HTR-8/SVneo (cell line): ENCODE measurements around the gene IGSF21.

Experiments
- DNase-seq: peaks from one replicate; pipeline ENCODE4 v3.0.0; 2011; ENCODE audit warnings: low spot score, mixed read lengths; ENCODE audit not compliant: insufficient read length
- FAIRE-seq: peaks from 2 replicates; lab custom pipeline; 2011; peaks lifted over from hg19 to GRCh38; lab: Jason Lieb, UNC

The IGSF21 gene

DNA sequence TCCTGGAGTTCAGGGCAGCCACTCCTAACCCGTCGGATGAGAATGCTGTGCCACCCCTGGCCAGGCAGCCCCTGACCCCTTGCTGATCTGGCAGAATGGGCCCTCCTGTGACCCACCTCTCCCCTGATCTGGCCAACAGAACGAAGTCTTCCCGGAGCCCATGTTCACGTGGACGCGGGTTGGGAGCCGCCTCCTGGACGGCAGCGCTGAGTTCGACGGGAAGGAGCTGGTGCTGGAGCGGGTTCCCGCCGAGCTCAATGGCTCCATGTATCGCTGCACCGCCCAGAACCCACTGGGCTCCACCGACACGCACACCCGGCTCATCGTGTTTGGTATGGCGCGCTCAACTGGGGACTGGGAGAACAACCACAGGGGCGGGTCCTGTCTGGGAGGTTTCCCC is 269.1 kb downstream of the IGSF21 start:
- FAIRE-seq (no peak), DNase-seq (no peak)

DNA sequence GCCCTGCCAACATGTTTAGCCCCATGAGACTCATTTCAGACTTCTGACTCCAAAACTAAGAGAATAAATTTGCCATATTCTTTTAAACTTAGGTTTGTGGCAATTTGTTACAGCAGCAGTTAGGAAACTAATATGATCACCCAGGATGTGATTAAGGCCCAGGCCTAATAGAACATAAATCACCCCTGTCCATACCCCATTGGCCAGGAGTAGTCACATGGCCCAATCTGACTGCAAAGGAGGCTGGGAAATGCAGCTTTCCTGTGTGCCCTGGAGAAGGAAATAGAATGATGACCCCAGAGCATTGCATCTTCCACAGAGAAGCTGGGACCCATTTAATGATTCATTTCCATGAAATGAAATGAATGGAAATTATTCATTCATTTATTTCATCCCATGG is 272.7 kb downstream of the IGSF21 start:
- FAIRE-seq (no peak), DNase-seq (no peak)

DNA sequence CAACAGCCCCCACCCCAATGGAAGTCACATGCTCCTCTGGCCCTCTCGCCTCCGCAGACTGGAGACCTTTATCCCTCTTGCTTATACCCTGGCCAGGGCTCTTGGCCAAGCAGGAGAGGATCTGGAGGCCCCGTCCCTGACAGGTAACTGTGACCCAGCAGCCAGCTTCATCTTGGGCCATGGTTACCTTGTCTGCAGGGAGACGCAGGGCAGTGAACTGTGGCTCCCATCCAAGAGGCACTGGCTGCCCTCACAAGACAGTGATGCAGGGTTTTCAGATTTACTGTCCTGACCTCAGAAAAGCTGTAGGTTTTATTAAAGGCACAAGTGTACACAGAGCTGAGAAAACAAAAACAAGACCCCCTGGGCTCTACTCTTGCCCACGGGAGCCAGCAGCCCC is 276.5 kb downstream of the IGSF21 start:
- DNase-seq (no peak), FAIRE-seq (no peak)

DNA sequence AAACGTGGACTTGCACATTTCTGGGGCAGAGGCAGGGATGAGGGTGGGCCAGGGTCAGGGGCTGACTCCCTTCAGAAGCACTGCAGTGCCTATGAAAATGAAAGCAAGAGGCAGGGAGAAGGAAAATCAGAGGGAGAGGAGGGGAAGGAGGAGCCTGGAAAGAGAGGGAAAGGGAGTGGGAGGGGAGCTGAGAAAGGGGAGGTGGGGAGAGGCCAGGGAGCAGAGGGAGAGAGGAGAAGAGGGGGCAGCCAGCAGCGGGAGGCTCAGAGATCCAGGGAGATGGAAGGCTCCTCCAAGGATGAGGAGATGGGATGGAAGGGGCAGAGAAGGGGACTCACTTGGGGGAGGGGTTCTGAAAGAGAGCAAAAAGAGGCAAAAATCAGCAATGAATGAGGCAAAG is 276.9 kb downstream of the IGSF21 start:
- DNase-seq: no peak
- FAIRE-seq: no peak

DNA sequence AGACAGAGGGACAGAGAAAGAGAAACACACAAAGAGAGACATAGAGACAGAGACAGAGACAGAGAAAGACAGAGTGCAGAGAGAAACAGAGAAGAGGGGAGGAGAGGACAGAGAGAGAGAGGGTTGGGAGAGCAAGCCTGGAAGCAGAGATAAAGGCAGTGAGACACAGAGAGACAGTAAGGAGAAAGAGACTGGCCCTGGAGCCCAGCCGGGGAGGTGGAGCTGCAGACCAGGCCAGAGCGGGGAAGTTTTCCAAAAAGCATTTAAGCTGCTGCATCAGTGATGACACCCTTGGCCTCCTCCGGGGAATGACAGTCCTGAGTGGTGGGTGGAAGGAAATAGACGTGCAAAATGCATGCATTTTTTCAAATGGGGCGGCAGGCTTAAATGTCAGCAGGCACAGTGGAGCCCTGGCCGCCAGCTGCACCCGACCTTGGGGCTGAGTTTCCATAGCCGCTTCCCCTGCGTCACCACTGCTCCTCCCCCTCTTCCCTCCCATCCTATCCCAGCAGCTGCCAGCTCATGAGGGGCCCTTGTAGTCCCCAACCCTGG is 277.7 kb downstream of the IGSF21 start:
- no peak for DNase-seq
- FAIRE-seq: no peak

DNA sequence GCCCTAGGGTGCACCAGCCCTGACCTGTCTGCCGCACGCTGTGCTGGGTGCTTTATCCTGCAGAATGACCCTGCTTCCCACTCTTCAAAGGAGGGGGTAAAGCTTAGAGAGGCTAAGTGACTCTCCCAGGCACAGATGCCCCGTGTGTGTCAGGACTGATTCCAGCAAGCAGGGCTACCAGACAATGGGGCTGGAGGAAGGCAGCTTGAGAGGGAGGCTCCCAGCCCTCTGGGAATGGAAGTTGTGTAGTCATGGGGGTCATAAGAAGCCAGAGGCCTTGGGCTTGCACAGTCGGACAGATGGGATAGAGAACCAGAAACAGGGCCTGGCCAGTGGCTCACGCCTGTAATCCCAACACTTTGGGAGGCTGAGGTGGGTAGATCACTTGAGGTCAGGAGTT is 279.0 kb downstream of the IGSF21 start:
- FAIRE-seq (no peak), DNase-seq (no peak)

DNA sequence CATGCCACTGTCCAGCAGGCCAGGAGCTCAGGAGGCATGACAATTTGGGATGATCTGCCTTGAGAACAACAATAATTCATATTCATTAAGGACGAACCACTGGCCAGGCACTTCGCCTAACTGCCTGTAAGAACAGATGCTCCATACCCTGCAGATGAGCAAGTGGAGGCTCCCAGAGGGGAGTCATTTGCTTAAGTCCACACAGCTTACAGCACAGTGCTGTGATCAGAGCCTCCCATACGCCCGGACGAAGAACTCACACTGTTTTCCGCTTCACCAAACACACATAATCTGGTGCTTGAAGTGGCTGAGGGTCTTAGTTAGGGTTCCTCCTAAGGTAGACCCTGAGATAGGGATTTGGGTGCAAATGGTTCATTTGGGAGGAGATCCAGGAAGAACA is 279.7 kb downstream of the IGSF21 start:
- no peak for DNase-seq
- FAIRE-seq: no peak

DNA sequence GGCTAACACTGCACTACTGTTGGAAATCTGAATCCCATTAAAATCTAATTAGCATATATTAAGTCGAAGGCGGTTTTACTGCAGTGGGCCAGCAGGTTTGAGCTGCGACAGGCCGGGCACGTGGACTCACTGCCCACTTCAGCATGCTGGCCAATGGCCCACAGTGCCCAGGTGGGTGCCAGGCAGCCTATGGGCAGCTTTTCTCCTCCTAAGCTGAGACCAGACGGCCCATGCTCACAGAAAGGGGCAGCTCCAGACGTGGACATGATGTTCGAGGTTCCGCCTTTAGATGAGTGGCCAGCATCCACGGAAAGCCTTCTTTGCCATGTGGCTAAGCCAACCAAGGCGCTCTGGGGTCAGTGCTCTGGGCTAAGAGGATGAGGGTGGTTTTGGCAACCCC is 283.4 kb downstream of the IGSF21 start:
- FAIRE-seq (no peak), DNase-seq (no peak)

DNA sequence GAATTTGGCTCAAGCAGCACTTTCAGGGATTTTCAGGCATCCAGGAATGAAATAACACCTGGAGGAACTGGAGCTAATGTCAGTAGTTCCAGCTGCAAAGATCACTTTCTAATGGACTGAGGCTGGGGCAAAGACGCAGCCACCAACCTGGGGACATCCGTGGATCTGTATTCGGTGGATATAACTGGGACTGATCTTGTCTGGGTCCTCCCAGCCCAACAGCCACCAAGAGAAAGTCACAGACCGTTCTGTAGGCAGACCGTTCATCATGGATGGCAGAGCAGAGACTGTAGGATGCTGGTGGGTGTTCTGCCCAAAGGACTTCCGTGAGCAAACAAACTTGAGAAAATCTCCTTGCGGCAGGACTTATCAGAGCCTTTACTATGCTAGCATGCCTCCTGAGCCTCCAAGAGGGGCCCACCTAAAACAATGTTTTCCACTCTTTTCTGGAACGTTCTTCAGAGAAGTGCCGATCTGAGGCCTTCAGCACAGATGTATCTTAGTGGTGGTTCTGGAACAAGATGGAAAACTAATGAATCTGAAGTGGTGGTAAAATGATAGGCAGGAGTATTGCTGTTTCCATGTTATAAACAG is 287.1 kb downstream of the IGSF21 start:
- FAIRE-seq (no peak), DNase-seq (no peak)

DNA sequence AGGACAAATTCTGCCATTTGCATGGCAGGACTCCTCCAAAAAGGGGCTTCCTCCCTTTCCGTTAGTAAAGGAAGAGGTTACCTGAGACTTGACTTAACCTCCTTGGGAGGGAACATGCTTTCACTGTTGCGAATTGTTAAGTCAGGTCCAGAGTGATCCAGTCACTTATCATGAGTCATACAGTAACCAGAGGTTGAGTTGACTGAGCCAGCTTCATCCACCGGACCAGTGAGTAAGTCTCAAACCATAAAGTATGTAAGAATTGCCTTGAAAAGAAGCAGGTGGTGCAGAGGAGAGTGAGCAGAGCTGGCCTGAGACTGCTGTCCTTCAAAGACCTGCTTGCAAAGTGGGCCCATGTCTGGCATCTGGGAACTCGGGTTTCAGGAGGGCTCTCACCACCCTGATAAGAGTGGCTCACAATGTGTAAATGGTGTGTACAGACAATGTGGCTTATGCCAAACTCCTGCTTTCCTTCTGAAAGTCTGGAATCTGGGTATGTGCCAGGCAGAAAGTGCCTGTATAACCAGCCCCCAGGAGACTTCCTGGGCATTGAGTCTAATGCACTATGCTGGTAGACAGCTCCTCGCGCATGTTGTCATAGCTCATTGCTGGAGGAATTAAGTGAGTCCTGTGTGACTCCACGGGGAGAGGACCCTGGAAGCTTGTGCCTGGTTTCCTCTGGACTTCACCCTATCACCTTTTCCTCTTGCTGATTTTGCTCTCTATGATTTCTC is 288.8 kb downstream of the IGSF21 start:
- FAIRE-seq (no peak), DNase-seq (no peak)

DNA sequence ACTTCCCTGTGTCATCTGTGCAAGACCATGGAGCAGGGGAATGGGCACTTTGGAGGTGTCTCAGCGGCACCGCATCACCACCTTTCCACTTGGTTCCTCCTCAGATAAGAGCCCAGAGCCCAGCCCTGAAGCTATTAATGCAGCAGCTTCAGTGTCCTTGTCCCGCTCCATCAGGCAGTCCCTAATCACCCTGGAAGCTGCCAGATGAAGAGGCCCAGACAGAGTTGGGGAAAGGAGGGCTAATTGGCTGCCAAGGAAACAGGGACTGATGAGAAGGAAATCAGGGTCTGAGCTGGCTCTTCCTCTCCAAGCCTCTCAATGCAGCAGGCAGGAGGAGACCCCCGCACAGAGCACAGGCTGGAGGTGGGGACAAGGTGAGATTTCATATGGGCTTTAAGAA is 290.0 kb downstream of the IGSF21 start:
- FAIRE-seq: no peak
- DNase-seq: no peak

DNA sequence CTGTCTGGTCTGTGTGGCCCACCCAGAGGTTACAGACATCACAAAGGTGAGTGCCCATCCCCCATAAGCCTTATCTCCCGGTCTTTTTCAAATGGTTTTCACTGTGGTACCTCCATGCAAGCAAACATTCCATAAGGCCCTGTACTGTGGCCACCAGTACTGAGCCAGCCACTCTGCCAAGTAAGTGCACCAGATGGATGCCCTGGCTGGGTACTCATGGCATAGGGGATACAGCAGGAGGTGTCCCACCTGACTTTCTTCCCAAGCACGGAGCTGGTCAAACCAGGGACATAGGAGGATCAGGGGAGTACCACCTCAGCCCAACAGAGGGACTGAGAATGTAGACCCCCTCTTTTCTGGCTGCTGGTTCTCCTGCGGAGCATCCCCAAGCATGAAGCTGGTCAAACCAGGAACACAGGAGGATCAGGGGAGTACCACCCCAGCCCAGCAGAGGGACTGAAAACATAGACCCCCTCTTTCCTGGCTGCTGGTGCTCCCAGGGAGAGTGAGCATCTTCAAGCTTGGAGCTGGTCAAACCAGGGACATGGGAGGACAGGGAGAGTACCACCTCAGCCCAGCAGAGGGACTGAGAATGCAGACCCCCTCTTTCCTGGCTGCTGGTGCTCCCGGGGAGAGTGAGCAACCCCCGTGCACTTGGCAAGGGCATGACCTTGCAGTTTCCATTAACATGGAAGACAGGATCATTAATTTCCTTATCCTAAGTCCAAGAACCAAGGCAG is 291.4 kb downstream of the IGSF21 start:
- FAIRE-seq: no peak
- no peak for DNase-seq

DNA sequence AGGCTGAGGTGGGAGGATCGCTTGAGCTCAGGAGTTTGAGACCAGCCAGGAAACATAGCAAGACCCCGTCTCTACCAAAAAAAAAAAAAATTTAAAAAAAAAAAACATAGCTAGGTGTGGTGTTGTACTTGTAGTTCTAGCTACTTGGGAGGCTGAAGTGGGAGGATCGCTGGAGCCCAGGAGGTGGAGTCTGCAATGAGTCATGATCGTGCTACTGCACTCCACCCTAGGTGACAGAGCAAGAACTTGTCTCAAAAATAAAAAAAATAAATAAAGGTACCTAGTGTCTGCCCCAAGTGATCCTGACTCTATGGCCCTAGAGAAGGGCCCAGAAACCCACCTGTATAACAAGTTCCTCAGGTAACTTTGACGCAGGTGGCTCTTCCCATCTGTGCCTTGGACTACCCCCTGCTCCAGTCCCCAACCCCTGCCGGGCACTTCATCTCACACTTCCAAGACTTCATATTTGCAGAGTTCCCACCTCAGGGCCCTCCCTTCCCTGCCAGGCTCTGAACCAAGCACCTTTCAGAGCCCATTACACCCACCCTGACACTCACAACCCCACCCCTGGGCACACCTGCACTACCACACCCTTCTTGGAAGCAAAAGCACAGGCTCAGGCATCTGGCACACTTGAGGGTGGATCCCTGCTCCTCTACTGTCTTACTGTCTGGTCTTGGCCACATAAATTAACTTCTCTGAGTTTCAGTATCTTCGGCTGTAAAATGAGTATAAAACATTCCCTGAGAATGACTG is 292.9 kb downstream of the IGSF21 start:
- FAIRE-seq (no peak), DNase-seq (no peak)

DNA sequence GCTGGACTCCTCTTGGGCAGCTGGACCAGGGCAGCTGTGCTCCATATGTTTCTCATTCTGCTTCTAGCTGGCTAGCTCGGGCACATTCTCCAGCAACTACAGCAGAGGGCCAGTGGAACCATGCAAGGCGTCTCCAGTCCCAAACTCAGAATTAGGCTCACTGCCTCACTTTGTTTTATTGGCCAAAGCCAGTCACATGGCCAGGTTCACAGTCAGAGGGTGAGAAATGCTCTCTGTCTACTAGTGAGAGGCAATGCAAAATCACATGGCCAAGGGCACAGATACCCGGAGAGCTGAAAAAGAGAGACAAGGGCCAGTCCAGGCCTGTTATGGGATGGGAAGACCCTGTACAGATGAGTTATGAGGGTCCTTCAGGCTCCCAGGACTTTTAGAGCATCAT is 294.3 kb downstream of the IGSF21 start:
- no peak for FAIRE-seq

DNA sequence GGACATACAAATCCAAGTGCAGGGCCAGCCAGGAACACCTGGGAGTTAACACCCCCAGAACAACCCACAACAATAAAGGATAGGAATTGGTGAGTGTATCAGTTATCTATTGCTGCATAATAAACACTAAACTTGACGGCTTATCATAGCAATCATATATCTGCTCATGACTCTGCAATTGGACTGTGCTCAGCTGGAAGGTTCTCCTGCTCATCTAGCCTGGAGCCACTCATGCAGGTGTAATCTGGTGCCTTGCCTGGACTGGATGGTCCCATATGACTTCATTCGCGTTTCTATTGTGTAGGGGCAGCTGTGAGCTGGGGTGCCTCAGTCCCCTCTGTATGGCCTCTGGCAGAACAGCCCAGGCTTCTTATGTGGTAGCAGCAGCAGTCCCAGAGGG is 296.9 kb downstream of the IGSF21 start:
- FAIRE-seq: no peak
- DNase-seq: no peak

More for the DNA sequence above, 294.3 kb downstream of the IGSF21 start:
- no peak for DNase-seq

DNA sequence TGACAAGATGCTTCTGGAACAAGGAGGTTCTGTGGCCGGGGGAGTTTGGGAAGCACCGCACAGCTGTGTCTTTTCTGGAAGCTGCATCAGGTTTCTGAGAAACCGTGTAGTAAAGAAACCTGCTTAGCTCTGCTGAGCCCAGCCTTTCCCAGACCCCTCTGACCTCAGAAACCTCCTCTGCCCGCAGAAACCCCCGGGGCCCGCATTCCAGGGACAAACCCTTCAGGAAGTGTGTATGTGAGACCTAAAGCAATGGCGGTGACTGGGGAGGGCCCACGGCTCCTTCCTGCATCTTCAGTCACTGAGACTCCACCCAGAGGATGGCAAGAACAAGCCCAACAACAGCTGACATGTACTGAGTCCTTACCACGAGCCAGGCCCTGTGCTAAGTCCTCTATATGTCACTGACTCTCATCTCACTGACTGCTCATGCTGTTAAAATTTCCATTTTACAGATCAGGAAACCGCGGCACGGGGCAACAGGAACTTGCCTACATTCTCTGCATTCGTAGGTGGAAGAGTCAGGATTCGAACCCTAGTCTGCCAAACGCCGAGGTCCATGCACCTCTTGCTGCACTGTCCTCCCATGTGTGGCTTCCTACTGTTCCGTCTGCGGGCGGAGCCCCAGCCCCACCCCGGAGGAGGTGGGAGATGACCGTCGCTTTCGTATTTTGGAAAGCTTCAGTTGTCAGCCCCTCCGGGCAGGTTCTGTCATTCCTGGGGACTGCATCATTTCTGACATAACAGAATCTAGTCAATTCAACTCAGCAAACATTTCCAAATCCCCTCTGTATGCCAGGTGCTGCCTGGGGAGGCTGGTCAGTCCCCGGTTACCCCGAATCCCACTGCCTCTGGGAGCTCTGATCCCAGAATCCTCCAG is 299.8 kb downstream of the IGSF21 start:
- FAIRE-seq (no peak), DNase-seq (no peak)

DNA sequence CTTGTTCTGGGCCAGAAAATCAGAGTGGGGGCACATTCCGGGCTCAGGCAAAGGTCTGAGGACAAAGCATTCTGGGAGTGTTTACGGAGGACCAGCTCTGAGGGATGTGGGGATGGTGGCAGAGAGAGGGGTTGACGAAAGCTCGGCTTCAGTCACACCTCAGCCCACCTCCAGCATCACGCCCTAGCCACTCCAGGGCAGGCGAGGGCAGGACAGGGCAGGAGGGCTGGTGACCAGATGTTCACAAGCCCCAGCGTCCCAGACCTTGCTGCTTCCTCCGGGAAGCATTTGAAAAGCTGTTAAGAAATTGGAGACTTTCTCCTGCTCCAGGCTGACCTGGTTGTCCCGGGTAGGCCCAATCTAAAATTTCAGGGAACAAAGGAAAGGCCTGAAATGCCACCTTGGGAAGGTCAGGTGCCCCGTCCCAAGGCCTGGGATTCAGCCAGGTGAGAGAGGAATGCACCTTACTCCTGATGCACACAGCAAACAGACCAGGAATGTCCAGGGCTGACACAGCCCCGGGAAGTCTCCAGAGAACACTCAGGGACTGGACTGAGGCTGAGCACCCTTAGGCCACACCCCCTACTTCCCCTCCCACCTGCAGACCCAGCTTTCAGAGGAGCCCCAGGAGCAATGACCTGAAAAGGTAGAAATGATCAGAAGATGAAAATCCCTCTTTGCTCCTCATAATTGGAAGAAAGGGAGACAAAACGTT is 301.2 kb downstream of the IGSF21 start:
- FAIRE-seq: no peak

DNA sequence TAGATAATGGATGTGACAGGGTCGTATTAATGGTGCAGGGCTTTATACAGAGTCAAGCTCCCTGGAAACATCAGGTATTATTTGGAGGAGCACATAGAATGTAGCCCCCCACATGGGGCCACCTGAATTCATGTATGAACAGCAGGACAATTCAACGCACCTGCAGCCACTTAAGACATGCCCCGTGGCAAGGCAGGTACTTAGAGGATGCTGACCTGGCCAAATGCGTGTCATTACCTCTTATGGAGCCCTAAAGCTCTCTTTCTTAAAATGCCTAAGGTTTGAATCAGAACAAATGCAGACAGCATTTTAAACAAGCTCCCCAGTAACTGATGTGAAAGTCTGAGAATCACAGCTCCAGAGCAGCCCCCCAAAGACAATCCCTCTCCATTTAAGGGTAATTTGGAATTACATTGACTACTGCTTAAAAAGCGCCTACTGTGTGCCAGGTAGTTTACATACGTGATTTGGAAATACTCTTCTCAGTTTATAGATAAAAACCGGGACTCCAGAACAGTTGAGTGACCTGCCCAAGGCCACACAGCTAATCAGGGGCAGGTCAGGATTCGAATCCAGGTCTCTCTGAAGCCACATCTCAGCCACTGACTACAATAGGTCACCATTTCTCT is 302.1 kb downstream of the IGSF21 start:
- no peak for FAIRE-seq
- no peak for DNase-seq

More for the DNA sequence above, 301.2 kb downstream of the IGSF21 start:
- no peak for DNase-seq
